ENCODE results near the gene DBH.

DNA sequence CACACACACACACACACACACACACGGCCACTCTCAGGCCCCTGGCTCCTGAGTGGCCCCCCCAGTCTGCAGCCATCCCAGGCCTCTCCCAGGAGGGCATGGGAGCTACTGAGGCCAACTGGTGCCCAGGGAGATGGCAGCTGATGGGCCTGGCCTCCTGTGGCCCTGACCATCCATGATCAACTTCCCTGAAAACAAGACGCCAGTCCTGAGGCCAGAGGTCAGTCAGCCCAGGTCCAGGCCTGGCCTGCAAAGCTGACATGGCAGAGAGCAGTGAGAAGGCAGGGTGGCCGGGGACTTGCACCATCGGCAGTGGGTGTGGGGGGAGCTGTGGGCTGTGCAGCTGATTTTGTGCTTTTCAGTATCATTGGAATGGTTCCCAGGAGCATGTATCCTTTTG lies 55.0 kb downstream of the DBH start:
- TF ChIP-seq CTCF (IDR thresholded peaks at IDR 0.05; ENCODE audit: low read depth, low read length) (no peak), EZH2phosphoT487 (IDR thresholded peaks at IDR 0.05; ENCODE audit: low read depth) (no peak)
